Measurements from ENCODE around the gene SOX1. TPM values are rescaled to one million over a fixed set of nuclear protein-coding genes. Genes with fewer than 3 reads are reported as not detected.

Gene SOX1
- polyA plus RNA-seq, 4 donors = 0.03 TPM; not detected in 3

DNA sequence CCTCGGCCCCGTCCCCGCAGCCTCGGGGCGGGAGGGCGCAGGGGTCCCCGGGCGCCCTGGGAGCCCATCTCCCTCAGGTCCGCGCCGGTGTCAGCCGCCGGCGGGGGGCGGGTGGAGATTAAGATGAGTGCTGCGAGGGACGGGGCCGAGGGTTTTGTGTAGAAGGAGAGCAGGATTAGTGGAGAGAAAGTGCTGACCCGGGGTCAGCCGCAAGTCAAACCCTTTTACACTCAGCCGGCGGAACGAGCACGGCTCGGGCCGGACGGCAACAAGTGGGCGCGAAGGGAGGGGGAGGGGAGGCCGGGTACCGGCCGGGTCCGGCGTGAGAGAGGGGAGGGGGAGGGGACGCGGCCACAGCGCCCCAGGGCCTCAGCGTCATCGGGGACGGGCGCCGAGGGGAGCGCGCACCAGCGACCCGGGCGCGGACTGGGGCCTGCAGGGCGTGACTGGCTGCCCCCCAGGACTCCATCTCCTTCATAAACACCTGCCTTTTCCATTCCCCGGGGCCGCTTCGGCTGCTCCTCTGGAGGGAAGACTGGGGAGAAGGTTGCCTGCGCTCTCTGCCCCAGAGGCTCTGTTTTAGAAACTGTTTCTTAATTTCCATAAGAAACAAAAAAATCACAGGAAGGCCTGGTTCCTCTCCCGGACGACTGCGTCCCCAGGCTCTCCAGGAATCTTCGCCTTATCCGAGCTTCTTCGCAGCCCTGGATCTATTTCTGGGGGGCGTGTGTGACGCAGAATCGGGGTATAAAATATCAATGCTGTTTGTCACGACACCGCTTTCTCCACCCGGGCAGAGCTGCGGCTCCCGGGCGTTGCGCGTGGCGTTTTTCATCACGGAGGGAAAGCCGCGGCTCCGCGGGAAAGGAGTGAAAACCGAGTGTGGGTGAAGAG lies 6.5 kb downstream of the SOX1 start:
- no peak for DNase-seq
- Histone ChIP-seq H3K9me3 (ENCODE audit: control insufficient read depth in 2 of 2, insufficient read depth in 1 of 2, low read depth in 1 of 2, low read length in 1 of 2) (no peaks in the 10 kb centered on the region), H3K36me3 (ENCODE audit: control insufficient read depth in 3 of 3, insufficient read depth in 2 of 3, low read depth in 1 of 3, low read length in 3 of 3) (no peaks in the 10 kb centered on the region), H3K4me1 (ENCODE audit: control insufficient read depth in 3 of 3, insufficient read depth in 2 of 3, low read depth in 1 of 3, low read length in 2 of 3) (no peaks in the 10 kb centered on the region), H3K4me3 (ENCODE audit: low read depth in 1 of 3, low read length in 3 of 3) (no peak overlapping the region), H3K27me3 (ENCODE audit: control insufficient read depth in 3 of 3, insufficient read depth in 3 of 3, low read length in 3 of 3) (peaks cover 27 to 71% (median 47%) of the 10 kb centered on the region in 3 donors), H3K27ac (ENCODE audit: low read depth in 1 of 3, low read length in 2 of 3) (no peak overlapping the region)
- 4 to 6% (median 4%) methylated on average over 57 to 77 of the region's 77 CpGs for WGBS, 3 donors
- no peak for FAIRE-seq

DNA sequence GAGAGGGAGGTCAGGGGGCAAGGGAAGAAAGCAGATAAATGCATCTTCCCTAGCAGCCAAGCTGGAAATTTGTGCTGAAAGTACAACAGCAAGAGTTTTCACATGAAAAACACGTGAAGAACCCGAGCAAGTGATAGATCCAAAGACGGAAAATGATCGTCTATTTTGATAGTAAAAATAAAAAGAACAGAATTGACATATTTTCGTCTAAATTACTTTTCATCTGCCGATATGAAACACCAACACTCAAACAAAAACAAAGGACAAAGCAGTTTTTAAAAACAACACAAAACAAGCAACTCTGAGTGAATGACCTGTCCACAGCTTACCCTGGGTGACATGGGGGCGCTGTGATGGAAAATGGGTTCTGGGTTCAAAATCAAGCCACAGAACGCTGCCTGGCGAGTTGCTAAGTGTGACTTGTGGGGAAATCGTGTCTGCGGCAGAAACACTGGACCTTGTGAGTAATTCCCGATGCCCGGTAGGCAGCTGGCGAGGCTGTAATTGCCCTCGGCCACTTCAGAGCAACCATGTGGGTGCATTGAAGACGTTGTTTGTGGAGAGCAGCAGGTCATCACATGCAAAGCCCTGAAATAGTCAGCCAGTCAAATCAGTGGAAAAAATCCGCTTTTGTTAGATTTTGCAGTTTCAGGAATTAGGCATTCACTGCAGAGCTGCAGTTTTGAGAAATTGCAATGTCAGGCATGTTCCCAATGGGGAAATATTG lies 7.4 kb downstream of the SOX1 start:
- 6 to 10% (median 9%) methylated on average over 17 of the region's 17 CpGs for WGBS, 3 donors
- Histone ChIP-seq H3K9me3 (ENCODE audit: control insufficient read depth in 2 of 2, insufficient read depth in 1 of 2, low read depth in 1 of 2, low read length in 1 of 2) (no peaks in the 10 kb centered on the region), H3K27me3 (ENCODE audit: control insufficient read depth in 3 of 3, insufficient read depth in 3 of 3, low read length in 3 of 3) (peaks cover 22 to 72% (median 47%) of the 10 kb centered on the region in 3 donors), H3K4me3 (ENCODE audit: low read depth in 1 of 3, low read length in 3 of 3) (no peak overlapping the region), H3K4me1 (ENCODE audit: control insufficient read depth in 3 of 3, insufficient read depth in 2 of 3, low read depth in 1 of 3, low read length in 2 of 3) (no peaks in the 10 kb centered on the region), H3K36me3 (ENCODE audit: control insufficient read depth in 3 of 3, insufficient read depth in 2 of 3, low read depth in 1 of 3, low read length in 3 of 3) (no peaks in the 10 kb centered on the region), H3K27ac (ENCODE audit: low read depth in 1 of 3, low read length in 2 of 3) (no peak overlapping the region)
- no peak for DNase-seq
- no peak for FAIRE-seq

DNA sequence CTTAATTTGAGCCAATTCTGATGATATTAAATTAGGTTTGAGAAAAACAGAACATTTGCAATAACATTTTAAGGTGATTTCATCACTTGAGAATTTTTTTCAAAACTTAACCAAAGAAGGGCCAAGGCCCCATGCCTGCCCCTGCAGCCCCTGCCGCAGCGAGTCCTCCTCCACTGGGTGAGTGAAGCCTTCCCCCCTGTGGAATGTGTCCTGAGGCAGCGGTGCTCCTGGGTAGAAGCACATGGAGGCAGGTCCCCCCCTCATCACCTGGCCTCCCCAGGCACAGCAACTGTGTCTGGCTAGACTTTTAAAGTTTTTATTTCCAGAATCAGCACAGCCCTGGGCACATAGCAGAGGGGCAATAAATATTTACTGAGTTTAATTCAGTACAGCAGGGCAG lies 10.8 kb downstream of the SOX1 start:
- no peak for DNase-seq
- H3K27me3 ChIP-seq (ENCODE audit: control insufficient read depth in 3 of 3, insufficient read depth in 3 of 3, low read length in 3 of 3) = peaks cover 10 to 52% (median 33%) of the 10 kb centered on the region in 3 donors
- WGBS, 3 donors = 14 to 21% (median 15%) methylated on average over 3 of the region's 3 CpGs

DNA sequence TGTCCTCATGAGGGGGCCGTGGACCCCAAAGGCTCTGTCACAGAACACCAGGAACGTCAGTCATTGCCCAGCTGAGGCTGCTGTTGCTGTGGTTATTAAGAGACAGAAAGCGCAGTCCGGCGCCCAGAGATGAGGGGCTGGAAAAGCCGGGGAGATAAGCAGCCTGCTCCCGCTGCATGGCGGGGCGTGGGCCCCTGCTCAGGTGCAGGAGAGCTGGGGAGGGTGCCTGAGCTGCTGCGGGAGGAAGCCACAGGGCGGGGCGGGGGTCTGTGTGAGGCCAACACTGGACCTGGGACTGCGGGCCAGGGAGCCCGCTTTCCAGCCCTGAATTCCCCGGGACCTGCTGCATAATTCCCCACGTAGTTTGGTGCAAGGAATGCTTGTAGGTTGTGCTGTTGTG lies 11.3 kb downstream of the SOX1 start:
- no peak for FAIRE-seq
- no peaks in the 10 kb centered on the region for H3K4me1 ChIP-seq (ENCODE audit: control insufficient read depth in 3 of 3, insufficient read depth in 2 of 3, low read depth in 1 of 3, low read length in 2 of 3)
- 10 to 15% (median 13%) methylated on average over 14 to 16 of the region's 16 CpGs for WGBS, 3 donors
- no peak overlapping the region for H3K4me3 ChIP-seq (ENCODE audit: low read depth in 1 of 3, low read length in 3 of 3)
- H3K27me3 ChIP-seq (ENCODE audit: control insufficient read depth in 3 of 3, insufficient read depth in 3 of 3, low read length in 3 of 3) = peaks cover 6 to 51% (median 34%) of the 10 kb centered on the region in 3 donors
- no peaks in the 10 kb centered on the region for H3K9me3 ChIP-seq (ENCODE audit: control insufficient read depth in 2 of 2, insufficient read depth in 1 of 2, low read depth in 1 of 2, low read length in 1 of 2)
- no peak for DNase-seq
- no peak overlapping the region for H3K27ac ChIP-seq (ENCODE audit: low read depth in 1 of 3, low read length in 2 of 3)
- H3K36me3 ChIP-seq (ENCODE audit: control insufficient read depth in 3 of 3, insufficient read depth in 2 of 3, low read depth in 1 of 3, low read length in 3 of 3) = no peaks in the 10 kb centered on the region

More for the DNA sequence above, 10.8 kb downstream of the SOX1 start:
- Histone ChIP-seq H3K36me3 (ENCODE audit: control insufficient read depth in 3 of 3, insufficient read depth in 2 of 3, low read depth in 1 of 3, low read length in 3 of 3) (no peaks in the 10 kb centered on the region), H3K27ac (ENCODE audit: low read depth in 1 of 3, low read length in 2 of 3) (no peak overlapping the region), H3K4me3 (ENCODE audit: low read depth in 1 of 3, low read length in 3 of 3) (no peak overlapping the region), H3K4me1 (ENCODE audit: control insufficient read depth in 3 of 3, insufficient read depth in 2 of 3, low read depth in 1 of 3, low read length in 2 of 3) (no peaks in the 10 kb centered on the region), H3K9me3 (ENCODE audit: control insufficient read depth in 2 of 2, insufficient read depth in 1 of 2, low read depth in 1 of 2, low read length in 1 of 2) (no peaks in the 10 kb centered on the region)
- no peak for FAIRE-seq

DNA sequence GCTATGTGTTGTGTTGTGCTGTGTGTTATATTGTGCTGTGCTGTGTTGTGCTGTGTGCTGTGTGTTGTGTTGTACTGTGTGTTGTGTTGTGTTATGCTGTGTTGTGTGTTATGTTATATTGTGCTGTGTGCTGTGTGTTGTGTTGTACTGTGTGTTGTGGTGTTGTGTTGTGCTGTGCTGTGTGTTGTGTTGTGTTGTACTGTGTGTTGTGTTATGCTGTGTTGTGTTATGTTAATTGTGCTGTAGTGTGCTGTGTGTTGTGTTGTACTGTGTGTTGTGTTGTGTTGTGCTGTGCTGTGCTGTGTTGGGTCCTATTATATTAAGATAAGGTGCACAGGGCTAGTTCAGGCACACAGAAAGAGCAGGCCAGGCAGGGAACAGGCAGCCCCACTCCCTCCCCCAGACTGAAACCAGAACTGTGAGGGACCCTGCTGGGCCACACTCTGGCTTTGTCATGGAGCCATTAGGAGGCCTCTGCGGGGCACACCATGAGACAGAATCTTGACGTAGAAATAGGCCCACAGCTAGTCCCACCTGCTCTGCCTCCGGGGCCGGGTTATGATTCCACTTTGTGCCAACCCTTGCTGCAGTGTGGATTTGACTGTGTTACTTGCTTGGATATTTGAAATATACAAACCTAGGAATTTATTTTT lies 12.1 kb downstream of the SOX1 start:
- Histone ChIP-seq H3K9me3 (ENCODE audit: control insufficient read depth in 2 of 2, insufficient read depth in 1 of 2, low read depth in 1 of 2, low read length in 1 of 2) (peaks cover 0 to 3% of the 10 kb centered on the region in 2 donors), H3K4me1 (ENCODE audit: control insufficient read depth in 3 of 3, insufficient read depth in 2 of 3, low read depth in 1 of 3, low read length in 2 of 3) (no peaks in the 10 kb centered on the region), H3K27ac (ENCODE audit: low read depth in 1 of 3, low read length in 2 of 3) (no peak overlapping the region), H3K27me3 (ENCODE audit: control insufficient read depth in 3 of 3, insufficient read depth in 3 of 3, low read length in 3 of 3) (peaks cover 0 to 44% (median 26%) of the 10 kb centered on the region in 3 donors), H3K4me3 (ENCODE audit: low read depth in 1 of 3, low read length in 3 of 3) (no peak overlapping the region), H3K36me3 (ENCODE audit: control insufficient read depth in 3 of 3, insufficient read depth in 2 of 3, low read depth in 1 of 3, low read length in 3 of 3) (no peaks in the 10 kb centered on the region)
- FAIRE-seq (no peak), DNase-seq (no peak)
- 46 to 50% (median 48%) methylated on average over 4 of the region's 4 CpGs for WGBS, 3 donors

DNA sequence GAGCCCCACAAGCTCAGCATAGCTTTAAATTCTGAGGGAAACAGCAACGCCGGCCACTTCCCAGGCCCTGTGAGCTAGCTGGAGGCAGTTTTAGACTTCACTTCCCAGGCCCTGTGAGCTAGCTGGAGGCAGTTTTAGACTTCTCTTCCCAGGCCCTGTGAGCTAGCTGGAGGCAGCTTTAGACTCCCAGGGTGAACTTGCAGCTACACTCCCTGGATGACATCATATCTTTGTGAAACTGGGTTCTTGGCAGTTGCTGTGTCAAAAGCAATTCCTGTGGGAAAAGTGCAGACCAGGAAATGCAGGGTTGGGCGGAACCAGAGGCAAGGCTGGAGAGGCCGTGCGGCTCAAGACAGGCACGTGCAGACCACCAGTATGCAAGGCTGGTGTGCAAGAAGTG lies 12.7 kb downstream of the SOX1 start:
- H3K36me3 ChIP-seq (ENCODE audit: control insufficient read depth in 3 of 3, insufficient read depth in 2 of 3, low read depth in 1 of 3, low read length in 3 of 3) = no peaks in the 10 kb centered on the region
- H3K27ac ChIP-seq (ENCODE audit: low read depth in 1 of 3, low read length in 2 of 3) = no peak overlapping the region
- FAIRE-seq = no peak
- DNase-seq = no peak
- H3K27me3 ChIP-seq (ENCODE audit: control insufficient read depth in 3 of 3, insufficient read depth in 3 of 3, low read length in 3 of 3) = peaks cover 0 to 38% (median 21%) of the 10 kb centered on the region in 3 donors
- H3K4me3 ChIP-seq (ENCODE audit: low read depth in 1 of 3, low read length in 3 of 3) = no peak overlapping the region
- H3K9me3 ChIP-seq (ENCODE audit: control insufficient read depth in 2 of 2, insufficient read depth in 1 of 2, low read depth in 1 of 2, low read length in 1 of 2) = peaks cover 0 to 7% of the 10 kb centered on the region in 2 donors
- H3K4me1 ChIP-seq (ENCODE audit: control insufficient read depth in 3 of 3, insufficient read depth in 2 of 3, low read depth in 1 of 3, low read length in 2 of 3) = no peaks in the 10 kb centered on the region
- WGBS, 3 donors = 49 to 65% (median 59%) methylated on average over 6 of the region's 6 CpGs

DNA sequence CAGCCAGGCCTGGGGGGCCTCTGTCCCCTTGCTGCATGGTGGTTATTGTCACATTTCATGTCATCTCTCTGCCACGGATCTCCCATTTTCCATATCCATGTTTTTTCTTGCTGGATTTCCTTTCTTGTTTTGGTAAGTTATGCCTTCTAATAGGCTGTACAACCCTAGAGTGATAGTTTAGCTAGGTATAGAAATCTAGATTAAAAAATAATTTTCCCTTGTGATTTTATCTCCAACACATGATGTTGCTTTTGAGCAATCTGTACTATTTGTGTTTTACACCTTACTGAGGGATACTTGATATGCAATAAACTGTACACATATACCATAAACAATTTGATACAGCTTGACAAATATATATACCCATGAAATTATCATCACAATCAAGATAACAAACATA lies 17.0 kb downstream of the SOX1 start:
- H3K9me3 ChIP-seq (ENCODE audit: control insufficient read depth in 2 of 2, insufficient read depth in 1 of 2, low read depth in 1 of 2, low read length in 1 of 2) = peaks cover 0 to 7% of the 10 kb centered on the region in 2 donors
- DNase-seq = no peak
- WGBS, 3 donors = 91 to 100% (median 94%) methylated on average over 1 of the region's 1 CpG
- H3K36me3 ChIP-seq (ENCODE audit: control insufficient read depth in 3 of 3, insufficient read depth in 2 of 3, low read depth in 1 of 3, low read length in 3 of 3) = no peaks in the 10 kb centered on the region
- H3K27me3 ChIP-seq (ENCODE audit: control insufficient read depth in 3 of 3, insufficient read depth in 3 of 3, low read length in 3 of 3) = peaks cover 0 to 16% (median 11%) of the 10 kb centered on the region in 3 donors
- H3K4me1 ChIP-seq (ENCODE audit: control insufficient read depth in 3 of 3, insufficient read depth in 2 of 3, low read depth in 1 of 3, low read length in 2 of 3) = no peaks in the 10 kb centered on the region
- H3K4me3 ChIP-seq (ENCODE audit: low read depth in 1 of 3, low read length in 3 of 3) = no peak overlapping the region
- no peak for FAIRE-seq
- no peak overlapping the region for H3K27ac ChIP-seq (ENCODE audit: low read depth in 1 of 3, low read length in 2 of 3)

DNA sequence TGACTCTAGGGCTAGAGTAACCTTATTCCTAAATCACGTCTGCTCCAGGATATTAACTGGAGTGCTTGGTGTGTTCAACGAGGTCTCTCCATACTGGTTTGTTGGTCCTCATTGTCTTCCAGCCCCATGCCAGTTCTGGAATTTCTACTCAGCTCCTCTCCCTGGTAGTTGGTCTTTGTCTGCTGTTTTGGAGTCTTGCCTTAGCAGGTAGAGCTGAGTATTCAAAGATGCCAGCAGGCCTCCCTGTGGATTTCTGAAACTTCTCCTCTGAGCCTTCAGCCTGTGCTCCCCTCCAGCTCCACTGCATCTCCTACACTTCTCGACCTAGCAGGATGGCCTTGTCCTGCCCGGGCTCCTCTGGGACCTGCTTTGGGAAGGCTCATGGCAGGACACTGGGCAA lies 25.5 kb downstream of the SOX1 start:
- H3K4me1 ChIP-seq (ENCODE audit: control insufficient read depth in 3 of 3, insufficient read depth in 2 of 3, low read depth in 1 of 3, low read length in 2 of 3) = no peaks in the 10 kb centered on the region
- WGBS, 3 donors = 52 to 64% (median 55%) methylated on average over 4 of the region's 4 CpGs
- H3K9me3 ChIP-seq (ENCODE audit: control insufficient read depth in 2 of 2, insufficient read depth in 1 of 2, low read depth in 1 of 2, low read length in 1 of 2) = no peaks in the 10 kb centered on the region
- peaks cover 0 to 12% (median 4%) of the 10 kb centered on the region in 3 donors for H3K27me3 ChIP-seq (ENCODE audit: control insufficient read depth in 3 of 3, insufficient read depth in 3 of 3, low read length in 3 of 3)
- H3K27ac ChIP-seq (ENCODE audit: low read depth in 1 of 3, low read length in 2 of 3) = no peak overlapping the region
- H3K4me3 ChIP-seq (ENCODE audit: low read depth in 1 of 3, low read length in 3 of 3) = no peak overlapping the region
- H3K36me3 ChIP-seq (ENCODE audit: control insufficient read depth in 3 of 3, insufficient read depth in 2 of 3, low read depth in 1 of 3, low read length in 3 of 3) = no peaks in the 10 kb centered on the region
- DNase-seq (no peak), FAIRE-seq (no peak)
